Activated CD4-positive, alpha-beta memory T cell treated with anti-CD3 and anti-CD28 coated beads, Interleukin-2, amount 10 ng/mL, durations not matched to agents 7 days and 5 days (primary cell): ENCODE data around the gene CA14. TPM values are rescaled to one million over a fixed set of nuclear protein-coding genes. Genes with fewer than 3 reads are reported as not detected.
"Not testable (repeated sequence)": the region's sequence is repeated elsewhere in the genome, so short reads cannot be mapped to it uniquely, and the experiment has no call there.

ENCODE experiments used
- CTCF ChIA-PET: fragments of 350-600 bp; sonication (Branson Sonifier 250); formaldehyde crosslinking; loops from one replicate; lab custom pipeline; 2021; ENCODE audit warnings: antibody characterized with exemption, inconsistent platforms; lab: Charles Lee
- POLR2A ChIA-PET: fragments of 350-600 bp; sonication (Branson Sonifier 250); formaldehyde crosslinking; loops from one replicate; lab custom pipeline; 2021; ENCODE audit warnings: antibody characterized with exemption; lab: Charles Lee
- DNase-seq: peaks from one replicate; pipeline ENCODE4 v3.0.0-alpha.2; 2020
- H3K27ac Mint-ChIP-seq: one replicate; pipeline ENCODE4 v1.8.0; 2021; ENCODE audit warnings: mild to moderate bottlenecking, mixed read lengths
- H3K27me3 Mint-ChIP-seq: one replicate; pipeline ENCODE4 v1.8.0; 2021; ENCODE audit warnings: mixed read lengths
- H3K36me3 Mint-ChIP-seq: one replicate; pipeline ENCODE4 v1.8.0; 2021; ENCODE audit warnings: low read depth, mixed read lengths
- H3K4me1 Mint-ChIP-seq: one replicate; pipeline ENCODE4 v1.8.0; 2021; ENCODE audit warnings: mixed read lengths
- H3K4me3 Mint-ChIP-seq: one replicate; pipeline ENCODE4 v1.8.0; 2021; ENCODE audit warnings: mild to moderate bottlenecking, mixed read lengths
- H3K9me3 Mint-ChIP-seq: one replicate; pipeline ENCODE4 v1.8.0; 2021; ENCODE audit warnings: mixed read lengths
- total RNA-seq, 2 experiments: library from RNA; stranded (reverse); gene quantifications; one replicate each; pipeline ENCODE4 v1.2.3, GENCODE V29; 2021

Gene CA14
- not detected for total RNA-seq

DNA sequence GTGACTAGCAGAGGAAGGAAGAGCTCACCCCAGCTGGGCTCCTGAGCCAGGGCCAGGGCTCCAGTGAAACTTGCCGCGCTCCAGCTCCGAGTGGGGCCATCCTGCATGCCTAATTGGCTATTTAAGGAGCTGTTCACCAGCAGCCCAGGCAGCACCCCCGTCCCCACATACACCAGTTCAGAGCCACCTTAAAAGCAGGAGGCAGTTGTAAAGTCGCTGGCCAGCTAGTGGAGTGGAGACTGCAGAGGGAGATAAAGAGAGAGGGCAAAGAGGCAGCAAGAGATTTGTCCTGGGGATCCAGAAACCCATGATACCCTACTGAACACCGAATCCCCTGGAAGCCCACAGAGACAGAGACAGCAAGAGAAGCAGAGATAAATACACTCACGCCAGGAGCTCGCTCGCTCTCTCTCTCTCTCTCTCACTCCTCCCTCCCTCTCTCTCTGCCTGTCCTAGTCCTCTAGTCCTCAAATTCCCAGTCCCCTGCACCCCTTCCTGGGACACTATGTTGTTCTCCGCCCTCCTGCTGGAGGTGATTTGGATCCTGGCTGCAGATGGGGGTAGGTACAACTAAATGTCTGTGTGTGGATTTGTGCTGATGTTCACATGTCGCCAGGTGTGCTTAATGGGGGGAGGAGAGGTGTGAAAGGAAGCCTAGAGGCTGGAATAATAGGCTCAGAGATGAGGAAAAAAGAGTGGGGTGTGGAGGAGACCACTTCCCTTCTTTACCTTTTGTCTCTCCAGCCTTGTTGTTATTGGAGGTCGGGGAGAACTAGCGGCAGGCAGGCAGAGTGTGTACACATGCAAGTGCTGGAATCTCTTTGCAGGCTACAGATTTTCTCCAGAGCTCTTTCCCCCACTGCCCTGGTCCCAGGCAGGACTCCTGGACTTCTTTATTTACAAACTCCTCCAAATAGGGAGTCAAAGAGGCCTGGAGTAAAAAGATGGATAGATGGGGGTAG is at the start of gene CA14:
TSS of gene CA14 (plus strand) at position 151 of the 962 bp plus-strand sequence. CDS start at position 506, 355 bp downstream.
- no peak for DNase-seq
- CTCF ChIA-PET, result interaction anchor here (5.6 kb wide), 1 partner anchor 22 kb away, joined by 63 read pairs; the partner anchor contains the start of gene CIART
- Mint-ChIP-seq H3K9me3 (no peaks in the 10 kb centered on the region), H3K27me3 (peaks cover 51% of the 10 kb centered on the region), H3K4me3 (no peak within 1 kb of the TSS), H3K36me3 (no peaks in the 10 kb centered on the region), H3K27ac (no peak within 1 kb of the TSS), H3K4me1 (peaks cover 19% of the 10 kb centered on the region)
- POLR2A ChIA-PET, result interaction anchor here (0.6 to 1.4 kb wide), 6 partner anchors 8 to 727 kb away, joined by 3 to 7 read pairs (median 3); partner anchors contain the start of genes ANP32E, APH1A and RPRD2

- CTCF ChIA-PET, result not testable (repeated sequence)
Measured at GRCh38 chr1:150208460-150208859, 49.1 kb upstream of the CA14 start.

GRCh38 chr1:150210091-150210490 is 47.5 kb upstream of the CA14 start:
- Mint-ChIP-seq H3K4me1 (peaks cover 20% of the 10 kb centered on the region), H3K36me3 (no peaks in the 10 kb centered on the region), H3K27me3 (peaks cover 5% of the 10 kb centered on the region), H3K27ac (no peak overlapping the region), H3K9me3 (no peaks in the 10 kb centered on the region), H3K4me3 (no peak overlapping the region)
- ChIA-PET POLR2A (interaction anchor here (0.6 kb wide), 1 partner anchor 294 kb away, joined by 3 read pairs; no protein-coding TSS in a partner anchor), CTCF (interaction anchor here (0.8 to 1.1 kb wide), 2 partner anchors 13 to 23 kb away, joined by 3 to 4 read pairs; no protein-coding TSS in a partner anchor)
- no peak for DNase-seq

More at GRCh38 chr1:150208460-150208859, 49.1 kb upstream of the CA14 start:
- DNase-seq, H3K36me3 Mint-ChIP-seq, H3K9me3 Mint-ChIP-seq, H3K4me3 Mint-ChIP-seq, H3K27me3 Mint-ChIP-seq, POLR2A ChIA-PET, H3K4me1 Mint-ChIP-seq, H3K27ac Mint-ChIP-seq: not testable (repeated sequence)

- no peak overlapping the region for H3K4me3 Mint-ChIP-seq
- POLR2A ChIA-PET, result no interaction called here
- CTCF ChIA-PET, result interaction anchor here (0.8 to 1.1 kb wide), 2 partner anchors 12 to 24 kb away, joined by 3 to 4 read pairs; no protein-coding TSS in a partner anchor
- no peak for DNase-seq
- H3K9me3 Mint-ChIP-seq, result no peaks in the 10 kb centered on the region
- peaks cover 21% of the 10 kb centered on the region for H3K4me1 Mint-ChIP-seq
- H3K36me3 Mint-ChIP-seq, result no peaks in the 10 kb centered on the region
- no peak overlapping the region for H3K27ac Mint-ChIP-seq
- peaks cover 5% of the 10 kb centered on the region for H3K27me3 Mint-ChIP-seq
Measured at GRCh38 chr1:150210706-150211105, 46.9 kb upstream of the CA14 start.

DNA sequence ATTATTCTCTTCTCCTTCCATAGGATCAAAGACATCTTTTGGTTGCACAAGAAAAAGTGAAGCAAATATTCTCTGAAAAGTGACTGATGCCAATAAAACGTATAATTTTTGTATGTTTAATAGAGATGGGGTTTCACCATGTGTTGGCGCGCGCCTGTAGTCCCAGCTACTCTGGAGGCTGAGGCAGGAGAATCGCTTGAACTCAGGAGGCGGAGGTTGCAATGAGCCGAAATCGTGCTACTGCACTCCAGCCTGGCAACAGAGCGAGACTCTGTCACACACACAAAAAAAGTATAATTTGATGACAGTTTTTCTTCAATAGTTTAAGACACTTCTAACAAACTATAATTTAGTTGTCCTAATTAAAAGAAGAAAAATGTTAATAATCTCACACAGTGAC is 45.5 kb upstream of the CA14 start:
- H3K4me1 Mint-ChIP-seq, result peaks cover 21% of the 10 kb centered on the region
- no peak overlapping the region for H3K4me3 Mint-ChIP-seq
- no peaks in the 10 kb centered on the region for H3K36me3 Mint-ChIP-seq
- ChIA-PET POLR2A (interaction anchor here (1.2 to 1.9 kb wide), 3 partner anchors 21 to 202 kb away, joined by 3 to 11 read pairs (median 7); no protein-coding TSS in a partner anchor), CTCF (interaction anchor here (1.7 kb wide), 1 partner anchor 25 kb away, joined by 13 read pairs; no protein-coding TSS in a partner anchor)
- H3K27ac Mint-ChIP-seq, result no peak overlapping the region
- no peaks in the 10 kb centered on the region for H3K9me3 Mint-ChIP-seq
- peaks cover 2% of the 10 kb centered on the region for H3K27me3 Mint-ChIP-seq
- DNase-seq, result no peak

DNA sequence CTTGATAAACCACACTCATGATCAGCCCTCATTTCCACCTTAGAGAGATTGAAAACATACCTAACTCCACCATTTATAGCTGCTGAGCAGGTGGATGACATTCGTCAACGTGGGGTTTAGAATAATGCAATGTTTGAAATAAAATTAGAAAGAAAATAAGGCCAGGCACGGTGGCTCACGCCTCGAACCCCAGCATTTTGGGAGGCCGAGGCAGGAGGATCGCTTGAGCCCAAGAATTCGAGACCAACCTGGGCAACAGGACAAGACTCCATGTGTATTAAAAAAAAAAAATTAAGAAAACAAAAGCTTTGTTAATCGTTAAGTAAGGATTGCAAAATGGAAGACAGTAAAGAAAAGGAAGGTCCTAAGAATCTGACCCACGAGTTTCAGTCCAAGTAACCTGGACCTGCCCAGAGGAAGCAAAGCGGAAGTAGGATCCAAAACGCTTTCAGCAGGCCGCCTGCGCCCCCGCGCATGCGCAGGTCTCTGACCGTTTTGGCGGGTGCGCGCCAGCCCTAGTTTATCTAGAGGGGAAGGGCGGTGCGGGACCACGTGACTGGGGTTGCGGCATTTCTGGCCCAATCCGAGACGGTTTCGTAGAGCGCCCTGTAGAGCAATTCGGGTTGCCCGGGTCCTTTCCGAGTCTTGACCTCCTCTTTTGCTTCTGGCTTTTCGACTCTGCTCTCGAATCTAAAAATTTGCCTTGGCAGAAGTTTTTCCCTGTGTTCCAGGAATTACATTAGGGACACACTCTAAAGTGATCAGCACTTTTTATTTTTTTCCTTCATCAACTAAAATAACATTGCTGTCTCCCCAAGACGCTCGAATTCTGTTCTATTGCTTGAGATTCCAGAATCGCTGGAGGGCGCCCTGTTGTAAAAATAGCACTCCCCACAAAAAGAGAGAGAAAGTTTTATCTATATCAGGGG is 44.1 kb upstream of the CA14 start:
- H3K4me3 Mint-ChIP-seq, result peak overlapping the region; percentile 78
- POLR2A ChIA-PET, result interaction anchor here (0.7 to 3.3 kb wide), 13 partner anchors 11 to 370 kb away, joined by 3 to 31 read pairs (median 5); partner anchors contain the start of genes ANP32E and VPS45

DNA sequence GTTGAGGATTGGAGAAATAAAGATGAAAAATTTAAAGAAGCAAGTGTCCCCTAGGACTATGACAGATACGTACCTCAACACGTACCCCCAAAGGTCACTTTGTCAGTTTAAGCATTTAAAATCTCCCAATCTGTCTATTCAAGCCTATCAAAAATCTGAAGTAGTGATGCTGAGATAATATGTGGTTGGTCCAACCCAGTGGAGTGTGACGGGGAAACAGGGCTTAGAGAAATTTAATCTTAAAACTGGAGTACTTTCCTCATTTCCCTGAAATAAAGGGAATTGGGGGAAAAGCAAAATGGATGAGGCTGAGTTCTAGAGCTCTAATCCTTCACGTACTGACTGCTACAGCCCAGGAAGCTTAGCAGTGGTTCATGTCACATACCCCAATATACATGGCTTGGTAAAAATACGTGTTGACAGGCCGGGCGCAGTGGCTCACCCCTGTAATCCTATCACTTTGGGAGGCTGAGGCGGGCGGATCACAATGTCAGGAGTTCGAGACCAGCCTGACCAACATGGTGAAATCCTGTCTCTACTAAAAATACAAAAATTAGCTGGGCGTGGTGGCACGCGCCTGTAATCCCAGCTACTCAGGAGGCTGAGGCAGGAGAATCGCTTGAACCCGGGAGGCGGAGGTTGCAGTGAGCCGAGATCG is 43.3 kb upstream of the CA14 start:
- not testable (repeated sequence) for H3K9me3 Mint-ChIP-seq, H3K27me3 Mint-ChIP-seq, H3K36me3 Mint-ChIP-seq, DNase-seq
- H3K4me3 Mint-ChIP-seq, result peak overlapping the region; percentile 78
- H3K27ac Mint-ChIP-seq, result peak overlapping the region; percentile 93
- CTCF ChIA-PET, result interaction anchor here (0.7 to 1.7 kb wide), 5 partner anchors 8 to 1574 kb away, joined by 3 to 12 read pairs (median 4); no protein-coding TSS in a partner anchor
- peaks cover 21% of the 10 kb centered on the region for H3K4me1 Mint-ChIP-seq
- POLR2A ChIA-PET, result interaction anchor here (0.7 to 3.3 kb wide), 4 partner anchors 11 to 365 kb away, joined by 3 to 31 read pairs (median 8); partner anchors contain the start of genes ANP32E and MCL1

More for the DNA sequence above, 44.1 kb upstream of the CA14 start:
- DNase-seq, result peak; percentile 95
- peak overlapping the region; percentile 93 for H3K27ac Mint-ChIP-seq
- CTCF ChIA-PET, result interaction anchor here (1.1 to 1.7 kb wide), 2 partner anchors 9 to 26 kb away, joined by 3 to 13 read pairs; no protein-coding TSS in a partner anchor
- H3K27me3 Mint-ChIP-seq, result no peaks in the 10 kb centered on the region
- H3K9me3 Mint-ChIP-seq, result no peaks in the 10 kb centered on the region
- H3K4me1 Mint-ChIP-seq, result peaks cover 21% of the 10 kb centered on the region
- H3K36me3 Mint-ChIP-seq, result peaks cover 3% of the 10 kb centered on the region

DNA sequence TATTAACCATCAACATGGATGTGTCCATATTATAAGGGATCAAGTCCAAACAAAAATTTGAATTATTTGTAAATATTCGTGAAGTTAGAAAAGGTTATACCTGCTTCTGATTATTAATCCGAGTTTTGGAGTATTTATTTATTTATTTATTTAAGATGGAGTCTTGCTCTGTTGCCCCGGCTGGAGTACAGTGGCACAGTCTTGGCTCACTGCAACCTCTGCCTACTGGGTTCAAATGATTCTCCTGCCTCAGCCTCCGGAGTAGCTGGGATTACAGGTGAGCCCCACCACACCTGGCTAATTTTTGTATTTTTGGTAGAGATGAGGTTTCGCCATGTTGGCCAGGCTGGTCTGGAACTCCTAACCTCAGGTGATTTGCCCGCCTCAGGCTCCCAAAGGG is 41.7 kb upstream of the CA14 start:
- not testable (repeated sequence) for DNase-seq, H3K27me3 Mint-ChIP-seq, H3K4me3 Mint-ChIP-seq, H3K9me3 Mint-ChIP-seq, H3K27ac Mint-ChIP-seq
- peaks cover 23% of the 10 kb centered on the region for H3K36me3 Mint-ChIP-seq
- POLR2A ChIA-PET, result interaction anchor here (0.6 to 3.3 kb wide), 2 partner anchors 15 to 18 kb away, joined by 3 to 31 read pairs; partner anchors contain the start of gene ANP32E
- CTCF ChIA-PET, result interaction anchor here (1.7 kb wide), 2 partner anchors 18 to 29 kb away, joined by 5 to 12 read pairs; no protein-coding TSS in a partner anchor
- peaks cover 23% of the 10 kb centered on the region for H3K4me1 Mint-ChIP-seq

DNA sequence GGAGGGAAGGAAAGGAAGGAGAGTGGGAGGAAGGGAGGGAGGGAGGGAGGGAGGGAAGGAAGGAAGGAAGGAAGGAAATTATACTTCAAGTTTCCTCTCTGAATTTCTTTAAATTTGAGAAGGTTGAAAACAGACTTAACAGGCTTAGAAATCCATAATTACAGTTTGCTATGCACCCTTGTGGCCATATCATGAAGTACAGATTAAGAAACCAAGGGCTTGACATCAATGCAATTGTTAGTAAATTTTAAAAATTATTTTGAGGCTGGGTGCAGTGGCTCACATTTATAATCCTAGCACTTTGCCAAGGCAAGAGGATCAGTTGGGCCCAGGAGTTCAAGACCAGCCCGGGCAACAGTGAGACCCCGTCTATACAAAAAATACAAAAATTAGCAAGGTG is 36.0 kb upstream of the CA14 start:
- peaks cover 18% of the 10 kb centered on the region for H3K4me1 Mint-ChIP-seq
- no peak for DNase-seq
- no peaks in the 10 kb centered on the region for H3K27me3 Mint-ChIP-seq
- ChIA-PET POLR2A (interaction anchor here (2.5 kb wide), 1 partner anchor 12 kb away, joined by 12 read pairs; no protein-coding TSS in a partner anchor), CTCF (interaction anchor here (0.9 kb wide), 1 partner anchor 12 kb away, joined by 5 read pairs; no protein-coding TSS in a partner anchor)
- no peak overlapping the region for H3K27ac Mint-ChIP-seq
- H3K4me3 Mint-ChIP-seq, result no peak overlapping the region
- peaks cover 61% of the 10 kb centered on the region for H3K36me3 Mint-ChIP-seq
- H3K9me3 Mint-ChIP-seq, result no peaks in the 10 kb centered on the region

DNA sequence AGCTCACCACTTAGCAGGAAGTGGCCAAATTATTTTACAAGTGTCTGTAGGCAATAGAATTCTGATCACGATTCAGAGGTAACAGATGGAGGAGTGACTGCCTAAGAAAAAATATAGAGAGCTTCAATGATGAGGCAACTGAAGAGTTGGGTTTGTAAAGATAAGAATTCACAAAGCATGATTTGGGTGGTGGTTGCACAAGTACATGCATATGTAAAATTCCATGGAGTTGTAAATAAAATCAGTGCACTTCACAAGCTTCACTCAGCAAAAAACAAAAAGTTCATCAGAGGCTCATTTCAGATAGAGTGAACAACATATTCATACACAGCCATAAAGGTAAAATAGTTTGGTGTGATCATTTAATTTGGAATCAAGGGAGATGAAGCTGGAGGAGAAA is 32.6 kb upstream of the CA14 start:
- Mint-ChIP-seq H3K36me3 (peaks cover 71% of the 10 kb centered on the region), H3K27ac (no peak overlapping the region), H3K4me1 (peaks cover 30% of the 10 kb centered on the region), H3K27me3 (no peaks in the 10 kb centered on the region), H3K9me3 (no peaks in the 10 kb centered on the region), H3K4me3 (no peak overlapping the region)
- no peak for DNase-seq
- ChIA-PET CTCF (interaction anchor here (1.1 to 2.0 kb wide), 3 partner anchors 9 to 44 kb away, joined by 3 to 8 read pairs (median 6); partner anchors contain the start of gene APH1A), POLR2A (interaction anchor here (1.7 to 2.9 kb wide), 3 partner anchors 9 to 11 kb away, joined by 7 to 14 read pairs (median 11); partner anchors contain the start of gene ANP32E)

DNA sequence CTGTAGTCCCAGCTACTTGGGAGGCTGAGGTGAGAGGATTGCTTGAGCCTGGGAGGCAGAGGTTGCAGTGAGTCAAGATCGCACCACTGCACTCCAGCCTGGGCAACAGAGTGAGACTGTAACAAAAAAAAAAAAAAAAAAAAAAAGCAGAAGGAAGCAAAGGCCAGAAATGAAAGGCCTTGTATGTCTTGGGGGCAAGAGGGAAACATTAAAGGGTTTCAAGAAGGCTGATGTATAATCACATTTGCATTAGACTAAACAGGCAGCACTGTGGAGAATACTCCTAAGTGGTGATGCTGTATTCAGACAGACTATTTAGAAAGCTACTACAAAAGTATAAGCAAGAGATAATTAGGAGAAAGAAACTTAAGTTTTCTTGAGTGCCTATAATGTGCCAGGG is 32.0 kb upstream of the CA14 start:
- ChIA-PET CTCF (interaction anchor here (1.1 to 1.4 kb wide), 2 partner anchors 38 to 44 kb away, joined by 3 to 6 read pairs; partner anchors contain the start of gene APH1A), POLR2A (interaction anchor here (1.7 to 2.9 kb wide), 3 partner anchors 8 to 12 kb away, joined by 7 to 14 read pairs (median 11); partner anchors contain the start of gene ANP32E)
- Mint-ChIP-seq H3K9me3 (no peaks in the 10 kb centered on the region), H3K27me3 (no peaks in the 10 kb centered on the region), H3K4me1 (peaks cover 32% of the 10 kb centered on the region), H3K36me3 (peaks cover 68% of the 10 kb centered on the region), H3K27ac (no peak overlapping the region), H3K4me3 (no peak overlapping the region)
- DNase-seq, result no peak
